OCI-LY7 (cell line): Measurements from ENCODE around the gene ZNF605. TPM values are rescaled to one million over a fixed set of nuclear protein-coding genes. Genes with fewer than 3 reads are reported as not detected.

Source experiments
- BruUV-seq: library from RNA; stranded (reverse); fragments of 400-500 nt; replicated peaks from 2 replicates; lab custom pipeline; 2021; lab: Mats Ljungman, UMichigan
- CTCF ChIA-PET: fragments of 300-600 bp; sonication (Branson Sonifier 250); formaldehyde crosslinking; loops from one replicate; lab custom pipeline; 2022; ENCODE audit warnings: antibody characterized with exemption; ENCODE audit not compliant: unreplicated experiment; lab: Charles Lee
- POLR2A ChIA-PET: fragments of 300-600 bp; sonication (Branson Sonifier 250); formaldehyde crosslinking; loops from one replicate; lab custom pipeline; 2022; ENCODE audit warnings: antibody characterized with exemption; lab: Charles Lee
- DNase-seq: peaks from one replicate; pipeline ENCODE4 v3.0.0-alpha.2; 2015; ENCODE audit warnings: low spot score
- H2AFZ ChIP-seq: fragments of 200-600 bp; sonication (generic), shearing (Covaris generic); 2 replicates; pipeline ENCODE4 v1.6.1; 2014; ENCODE audit warnings: mild to moderate bottlenecking, antibody characterized with exemption, low read length, moderate library complexity
- H3K27ac ChIP-seq: fragments of 200-600 bp; sonication (generic); 2 replicates; pipeline ENCODE4 v1.5.1; 2014; ENCODE audit warnings: mixed run types, low read depth, mild to moderate bottlenecking, moderate library complexity, low read length, inconsistent platforms; ENCODE audit not compliant: poor library complexity, severe bottlenecking
- H3K36me3 ChIP-seq: fragments of 200-600 bp; sonication (generic); 2 replicates; pipeline ENCODE4 v1.6.1; 2014; ENCODE audit warnings: mild to moderate bottlenecking, antibody characterized with exemption, low read length, moderate library complexity, mixed read lengths; ENCODE audit not compliant: insufficient read depth
- H3K4me1 ChIP-seq: fragments of 200-600 bp; sonication (generic); 2 replicates; pipeline ENCODE4 v1.5.1; 2014; ENCODE audit warnings: mild to moderate bottlenecking, low read length; ENCODE audit not compliant: insufficient read depth, poor library complexity, severe bottlenecking
- H3K4me2 ChIP-seq: fragments of 200-600 bp; sonication (generic); 2 replicates; pipeline ENCODE4 v1.6.1; 2014; ENCODE audit warnings: mild to moderate bottlenecking, low read length
- H3K4me3 ChIP-seq: fragments of 200-600 bp; sonication (generic); 2 replicates; pipeline ENCODE4 v1.5.1; 2014; ENCODE audit warnings: mild to moderate bottlenecking, low read depth, low read length; ENCODE audit not compliant: poor library complexity, severe bottlenecking
- H3K79me2 ChIP-seq: fragments of 200-600 bp; sonication (generic); 2 replicates; pipeline ENCODE4 v1.6.1; 2016; ENCODE audit warnings: low read depth, mild to moderate bottlenecking, low read length, moderate library complexity, mixed read lengths; ENCODE audit not compliant: insufficient read depth
- H3K9me2 ChIP-seq: fragments of 200-600 bp; sonication (generic); 2 replicates; pipeline ENCODE4 v1.6.1; 2016; ENCODE audit warnings: mild to moderate bottlenecking, low read length, mixed read lengths; ENCODE audit not compliant: insufficient read depth
- H3K9me3 ChIP-seq: fragments of 200-600 bp; sonication (generic); 2 replicates; pipeline ENCODE4 v1.6.1; 2014; ENCODE audit warnings: mild to moderate bottlenecking, mixed run types, low read length, mixed read lengths
- H4K20me1 ChIP-seq: fragments of 200-600 bp; sonication (generic); 2 replicates; pipeline ENCODE4 v1.6.1; 2014; ENCODE audit warnings: mild to moderate bottlenecking, antibody characterized with exemption, low read length, moderate library complexity, mixed read lengths; ENCODE audit not compliant: insufficient read depth
- CTCF ChIP-seq: fragments of 200-600 bp; sonication (generic); conservative IDR thresholded peaks from 2 replicates; pipeline ENCODE4 v1.5.1; 2014; ENCODE audit warnings: mild to moderate bottlenecking, antibody characterized with exemption, low read length, moderate library complexity, mixed read lengths
- EZH2phosphoT487 ChIP-seq: fragments of 200-600 bp; sonication (generic); IDR thresholded peaks from 2 replicates; pipeline ENCODE4 v1.6.1; 2018; ENCODE audit warnings: low read depth, borderline replicate concordance, mild to moderate bottlenecking, mixed run types, antibody characterized with exemption, low read length, moderate library complexity, mixed read lengths
- intact Hi-C: fragments of 100-400 bp; cut with micrococcal nuclease; formaldehyde crosslinking; loops from one replicate; pipeline ENCODE4 v1.10.0; 2022; ENCODE audit not compliant: unreplicated experiment
- total RNA-seq, 2 experiments: library from RNA; depleted of rRNA in 1 of 2; stranded (reverse); fragments of >200 nt in 1 of 2; shearing (Covaris generic) in 1 of 2; gene quantifications; 2 replicates each; pipeline ENCODE4 v1.2.3, GENCODE V29; 2014 to 2022

Gene ZNF605
- total RNA-seq, 2 experiments from 2014 or later: 6.6 to 13.9 TPM

- Histone ChIP-seq H3K4me3 (no peak overlapping the region), H3K79me2 (no peaks in the 10 kb centered on the region), H4K20me1 (no peaks in the 10 kb centered on the region), H3K4me2 (peak overlapping the region; percentile 42), H3K27ac (no peak overlapping the region), H3K36me3 (no peaks in the 10 kb centered on the region), H2AFZ (peak overlapping the region; percentile 85; the same call in 1 of the 2 replicates), H3K9me2 (no peaks in the 10 kb centered on the region), H3K4me1 (peaks cover 15% of the 10 kb centered on the region), H3K9me3 (0 out of 2 replicates have a peak, but pooled peaks cover 4% of the 10 kb centered on the region)
- no TSS peak for BruUV-seq
- peak; percentile 91 for DNase-seq
- CTCF ChIA-PET: interaction anchor here (0.6 to 1.1 kb wide), 2 partner anchors 191 to 475 kb away, joined by 3 to 5 read pairs; no protein-coding TSS in a partner anchor
- POLR2A ChIA-PET: interaction anchor here (0.6 kb wide), 1 partner anchor 26 kb away, joined by 3 read pairs; no protein-coding TSS in a partner anchor
- TF ChIP-seq CTCF: peak; percentile 94
- TF ChIP-seq EZH2phosphoT487: no peak
- intact Hi-C loops: loop anchor here (5.0 kb wide), 1 partner anchor 83 kb away; no protein-coding TSS in a partner anchor
Measured at GRCh38 chr12:132904718-132905328, 51.3 kb downstream of the ZNF605 start.

DNA sequence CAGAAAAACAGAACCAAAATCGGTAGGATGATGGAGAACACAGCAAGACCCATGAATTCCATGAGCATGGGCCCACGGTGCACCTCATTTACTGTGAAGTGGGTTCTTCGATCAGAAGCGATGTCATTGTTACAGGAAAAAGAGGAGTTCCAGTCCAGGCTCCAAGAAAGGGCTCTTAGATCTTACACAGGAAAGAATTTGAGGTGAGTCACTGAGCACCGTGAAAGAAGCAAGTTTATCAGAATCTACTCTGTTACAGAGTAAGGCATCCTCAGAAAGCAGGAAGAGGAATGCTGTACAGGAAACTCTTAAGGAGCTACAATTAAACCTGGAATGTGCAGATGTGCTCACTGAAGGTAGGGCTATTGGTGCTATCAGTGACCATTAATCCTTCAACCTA is 57.1 kb downstream of the ZNF605 start:
- no peak overlapping the region for H3K4me2 ChIP-seq
- DNase-seq: no peak
- no peak overlapping the region for H3K4me3 ChIP-seq
- no peak overlapping the region for H3K27ac ChIP-seq
- H3K36me3 ChIP-seq: no peaks in the 10 kb centered on the region
- no peaks in the 10 kb centered on the region for H4K20me1 ChIP-seq
- no peak overlapping the region for H2AFZ ChIP-seq
- CTCF ChIA-PET: no interaction called here
- intact Hi-C loops: no loop called here
- no peak for TF ChIP-seq CTCF
- no peak for TF ChIP-seq EZH2phosphoT487
- no peaks in the 10 kb centered on the region for H3K4me1 ChIP-seq
- no peaks in the 10 kb centered on the region for H3K79me2 ChIP-seq
- BruUV-seq: no TSS peak
- H3K9me3 ChIP-seq: 0 out of 2 replicates have a peak, but pooled peaks cover 4% of the 10 kb centered on the region
- POLR2A ChIA-PET: no interaction called here
- H3K9me2 ChIP-seq: no peaks in the 10 kb centered on the region

DNA sequence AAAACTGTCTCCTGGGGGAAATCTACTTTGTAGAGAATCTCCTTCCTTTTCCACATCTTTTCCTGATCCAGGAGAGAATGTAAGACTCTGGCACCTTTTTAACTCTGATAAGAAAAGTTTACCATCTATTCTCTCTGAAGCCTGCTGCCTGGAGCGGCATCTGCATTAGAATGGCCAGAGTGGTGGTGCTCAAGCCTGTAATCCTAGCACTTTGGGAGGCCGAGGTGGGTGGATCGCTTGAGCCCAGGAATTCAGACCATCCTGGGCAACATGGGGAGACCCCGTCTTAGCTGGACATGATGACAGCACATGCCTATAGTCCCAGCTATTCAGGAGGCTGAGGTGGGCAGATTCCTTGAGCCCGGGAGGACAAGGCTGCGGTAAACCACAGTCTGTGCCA is 67.3 kb downstream of the ZNF605 start:
- TF ChIP-seq CTCF (no peak), EZH2phosphoT487 (no peak)
- no peak overlapping the region for H2AFZ ChIP-seq
- no peak overlapping the region for H3K4me3 ChIP-seq
- no peaks in the 10 kb centered on the region for H4K20me1 ChIP-seq
- H3K9me2 ChIP-seq: no peaks in the 10 kb centered on the region
- H3K27ac ChIP-seq: no peak overlapping the region
- ChIA-PET CTCF (no interaction called here), POLR2A (no interaction called here)
- no peak overlapping the region for H3K4me2 ChIP-seq
- peaks cover 10% of the 10 kb centered on the region; the same call in 1 of the 2 replicates for H3K9me3 ChIP-seq
- BruUV-seq: no TSS peak
- H3K4me1 ChIP-seq: peaks cover 14% of the 10 kb centered on the region
- intact Hi-C loops: loop anchor here (5.0 kb wide), 2 partner anchors 67 to 117 kb away; no protein-coding TSS in a partner anchor
- no peak for DNase-seq
- peaks cover 14% of the 10 kb centered on the region for H3K36me3 ChIP-seq
- H3K79me2 ChIP-seq: peaks cover 13% of the 10 kb centered on the region; the same call in 1 of the 2 replicates
